ENCODE data around the gene RIMKLA.

Gene RIMKLA

GRCh38 chr1:42372796-42373195 is 7.8 kb upstream of the RIMKLA start:
- DNase-seq: no peak

DNA sequence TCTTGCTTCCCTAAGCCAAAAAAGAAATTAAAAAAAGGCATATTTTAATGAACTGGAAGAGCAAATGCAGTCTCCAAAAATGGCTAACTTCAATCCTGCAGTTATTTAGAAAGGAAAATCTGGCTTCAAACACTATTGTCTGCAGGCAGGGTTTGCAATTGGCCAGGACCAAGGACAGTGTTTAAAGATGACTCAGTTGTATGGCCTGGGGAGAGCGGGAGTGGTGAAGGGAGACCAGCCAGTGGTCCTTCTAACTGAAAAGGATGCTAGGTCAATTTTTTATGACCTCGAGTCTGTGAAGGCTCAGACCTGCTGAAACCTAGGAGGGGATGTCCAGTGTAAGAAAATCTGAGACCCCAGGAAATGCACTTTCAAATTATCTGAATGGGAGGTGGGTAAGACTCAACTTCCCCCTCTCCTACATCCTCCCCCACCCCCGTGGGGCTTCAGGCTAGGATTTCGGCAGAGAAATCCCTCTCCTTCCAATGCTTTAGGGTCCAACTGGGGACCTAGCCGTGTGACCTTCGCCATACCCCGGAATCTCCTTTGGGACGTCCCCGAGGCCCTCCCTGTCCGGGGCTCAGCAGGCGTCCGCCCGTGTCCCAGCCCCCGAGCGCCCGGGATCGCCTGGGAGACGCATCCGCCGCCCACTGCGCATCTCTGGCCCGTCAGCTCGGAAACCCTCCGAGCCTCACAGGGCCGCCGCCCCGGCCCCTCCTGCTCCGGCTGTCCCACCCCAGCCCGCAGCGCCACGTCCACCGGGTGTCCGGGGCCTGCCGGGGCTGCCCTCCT is 602 bp upstream of the RIMKLA start:
- no peak for DNase-seq

GRCh38 chr1:42381280-42381673 is 685 bp downstream of the RIMKLA start:
- no peak for DNase-seq

DNA sequence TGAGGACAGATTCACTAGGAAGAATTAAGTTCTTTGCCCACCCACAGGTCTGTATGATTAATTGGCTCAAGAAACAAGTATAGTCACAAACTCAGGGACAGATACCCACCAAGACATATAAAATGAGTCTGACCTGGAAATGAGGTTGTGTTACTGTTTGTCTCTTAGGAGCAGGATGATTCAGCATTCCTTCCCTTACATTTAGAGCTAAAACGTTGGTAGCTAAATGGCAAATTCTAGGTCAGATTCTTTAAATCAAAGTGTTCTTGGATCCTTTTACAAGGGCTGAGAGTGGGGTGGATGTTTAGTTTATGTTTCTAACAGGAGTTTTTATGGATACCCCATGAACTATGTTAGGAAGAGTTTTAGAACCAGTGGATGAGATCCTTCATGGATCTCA is 4.7 kb downstream of the RIMKLA start:
- no peak for DNase-seq

DNA sequence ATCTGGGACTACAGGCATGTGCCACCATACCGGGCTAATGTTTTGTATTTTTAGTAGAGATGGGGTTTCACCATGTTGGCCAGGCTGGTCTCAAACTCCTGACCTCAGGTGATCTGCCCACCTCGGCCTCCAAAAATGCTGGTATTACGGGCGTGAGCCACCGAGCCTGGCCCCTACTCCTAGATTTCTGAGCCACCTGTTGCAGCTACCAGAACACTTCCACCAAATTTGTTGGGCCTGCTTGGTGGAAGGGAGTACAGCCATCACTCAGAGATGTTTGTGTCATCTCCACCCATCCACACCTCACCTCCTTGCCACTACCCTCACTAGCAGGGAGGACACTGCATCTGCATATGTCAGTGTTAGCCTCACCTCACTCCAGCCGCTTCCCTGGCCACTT is 5.5 kb downstream of the RIMKLA start:
- DNase-seq: no peak

DNA sequence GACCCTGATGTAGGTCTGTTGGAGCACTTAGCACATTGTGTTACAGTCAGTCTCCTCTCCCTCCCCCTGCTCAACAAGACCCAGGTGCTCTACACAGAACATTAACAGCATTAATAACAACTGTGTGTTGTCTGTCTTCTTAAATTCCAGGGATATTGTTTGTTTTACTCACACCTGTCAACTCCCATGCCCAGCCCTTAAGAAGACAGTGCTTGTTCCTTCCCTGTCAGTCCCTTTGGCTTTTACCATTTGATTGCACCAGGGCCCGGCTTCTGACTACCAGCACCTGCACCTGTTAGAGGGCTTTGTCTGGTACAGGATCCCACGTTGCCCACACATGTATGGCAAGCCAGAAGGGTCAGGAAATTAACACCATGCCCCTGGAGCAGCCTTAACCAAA is 11.7 kb downstream of the RIMKLA start:
- no peak for DNase-seq

DNA sequence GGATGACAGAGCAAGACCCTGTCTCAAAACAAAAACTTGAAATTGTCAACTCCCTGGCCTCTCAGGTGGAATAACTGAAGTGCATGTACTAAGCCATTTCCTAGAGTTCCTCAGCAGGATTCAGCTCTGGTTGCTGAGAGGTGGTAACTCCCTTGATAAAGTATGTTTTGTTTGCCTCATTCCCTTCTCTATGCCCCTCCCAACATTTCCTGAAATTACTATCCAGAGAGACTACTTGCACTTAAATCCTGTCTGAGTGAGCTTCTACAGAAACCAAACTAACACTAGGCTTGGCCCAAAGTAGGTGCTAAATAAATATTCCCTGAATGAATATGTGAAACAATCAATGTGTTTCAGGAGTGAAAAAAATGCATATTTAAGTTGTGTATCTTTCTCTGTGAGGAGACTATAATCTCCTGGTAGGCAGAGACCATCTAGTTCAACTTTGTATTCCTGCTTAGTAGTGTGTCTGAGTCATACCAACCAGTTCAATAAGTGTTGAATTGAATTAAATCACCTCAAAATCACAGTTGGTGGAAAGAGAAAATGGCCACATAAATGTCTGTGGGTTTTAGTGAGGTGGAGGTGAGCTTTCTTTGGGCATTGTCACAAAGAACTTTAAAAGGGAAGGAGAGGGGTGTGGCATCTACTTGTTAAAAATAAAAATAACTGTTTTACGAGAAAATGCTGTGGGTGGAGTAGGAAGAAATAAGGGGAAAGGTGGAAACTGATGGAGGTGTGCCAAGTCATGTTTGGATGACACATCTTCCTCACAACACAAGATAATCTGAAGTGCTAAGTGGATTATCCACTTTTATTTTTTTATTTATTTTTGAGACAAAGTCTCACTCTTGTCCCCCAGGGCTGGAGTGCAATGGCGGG is 12.6 kb downstream of the RIMKLA start:
- no peak for DNase-seq

- DNase-seq: no peak
Observed at GRCh38 chr1:42399315-42400100, 18.9 kb downstream of the RIMKLA start.

DNA sequence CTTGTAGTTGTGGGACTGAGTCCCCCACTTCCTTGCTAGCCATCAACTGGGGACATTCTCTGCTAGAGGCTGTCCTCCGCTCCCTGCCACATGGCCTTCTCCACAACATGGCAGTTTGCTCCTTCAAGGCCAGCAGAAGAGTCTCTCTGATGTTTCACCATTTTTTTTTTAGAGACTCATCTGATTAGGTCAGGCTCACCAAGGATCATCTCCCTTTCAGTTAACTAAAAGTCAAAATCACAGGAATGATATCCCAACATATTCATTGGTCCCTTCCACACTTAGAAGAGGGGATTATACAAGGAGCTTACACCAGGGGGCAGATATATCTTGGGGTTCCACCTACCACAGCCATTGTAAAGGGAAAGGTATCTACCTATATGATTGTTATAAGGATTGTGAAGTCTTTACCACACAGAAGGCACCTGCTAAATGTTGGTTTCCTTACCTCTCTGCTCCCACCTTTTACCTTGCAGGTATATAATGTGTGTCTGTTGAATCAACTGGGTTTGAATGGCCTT is 23.3 kb downstream of the RIMKLA start:
- no peak for DNase-seq

GRCh38 chr1:42414551-42415496 is 34.2 kb downstream of the RIMKLA start:
- no peak for DNase-seq

DNA sequence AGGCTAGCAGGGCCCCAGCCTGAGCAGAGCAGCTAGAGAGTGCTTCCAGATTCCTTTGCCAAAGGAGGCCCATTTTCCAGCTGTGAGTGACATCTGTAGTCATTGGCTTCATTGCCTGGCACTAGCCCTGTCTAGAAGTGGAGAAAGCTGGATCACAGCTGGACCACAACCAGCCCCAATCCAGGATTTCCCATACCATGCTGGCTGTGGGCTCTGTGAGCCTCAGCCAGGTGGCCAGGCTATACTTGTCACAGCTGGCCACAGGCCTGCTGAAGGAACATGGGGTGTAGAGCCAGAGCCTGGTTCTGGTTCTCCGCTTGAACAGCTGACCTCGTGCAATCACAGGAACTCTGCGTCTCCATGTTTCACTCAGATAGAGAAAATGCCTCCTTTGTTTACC is 36.6 kb downstream of the RIMKLA start:
- no peak for DNase-seq

DNA sequence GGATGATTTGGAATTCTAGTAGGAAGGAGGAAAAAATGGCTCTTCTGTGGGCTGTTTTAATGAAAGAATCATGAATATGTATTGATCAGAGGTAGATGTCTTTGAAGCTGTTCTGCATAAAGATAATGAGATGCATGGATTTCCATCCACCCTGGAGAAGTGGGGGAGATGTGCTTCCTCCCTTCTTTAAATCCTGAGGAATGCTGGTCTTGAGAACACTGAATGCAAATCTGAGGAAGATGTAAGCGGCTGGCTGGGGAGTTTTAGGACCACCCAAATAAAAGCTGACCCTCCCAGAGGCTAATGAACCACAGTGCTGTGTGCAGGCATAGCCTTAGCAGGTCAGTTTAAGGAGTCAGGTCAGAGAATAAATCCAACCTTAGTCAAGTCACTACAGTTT is 37.9 kb downstream of the RIMKLA start:
- DNase-seq: no peak

- no peak for DNase-seq
Observed at GRCh38 chr1:42419126-42419821, 38.7 kb downstream of the RIMKLA start.

DNA sequence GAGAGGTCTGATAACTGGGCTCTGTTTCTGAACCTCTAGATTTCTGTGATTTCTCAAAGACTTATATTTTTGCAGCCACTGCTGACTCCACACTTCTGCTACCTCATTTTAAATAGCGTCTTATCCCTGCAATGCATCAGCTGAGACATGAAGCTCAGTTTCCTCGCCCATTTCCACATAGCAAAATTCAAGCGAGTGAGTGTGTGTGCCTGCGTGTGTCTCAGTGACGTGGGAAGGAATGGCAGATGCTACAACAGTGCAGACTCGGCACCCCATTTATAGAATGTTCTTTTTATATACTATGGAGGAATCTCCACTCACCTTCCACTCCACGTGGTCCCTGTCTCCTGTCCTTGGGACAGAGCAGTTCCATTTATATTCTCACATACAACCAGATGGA is 39.5 kb downstream of the RIMKLA start:
- no peak for DNase-seq

GRCh38 chr1:42420911-42421585 is 40.5 kb downstream of the RIMKLA start:
- DNase-seq: no peak

- no peak for DNase-seq
Observed at GRCh38 chr1:42422737-42423136, 42.1 kb downstream of the RIMKLA start.

- DNase-seq: no peak
Observed at GRCh38 chr1:42423681-42424080, 43.1 kb downstream of the RIMKLA start.

DNA sequence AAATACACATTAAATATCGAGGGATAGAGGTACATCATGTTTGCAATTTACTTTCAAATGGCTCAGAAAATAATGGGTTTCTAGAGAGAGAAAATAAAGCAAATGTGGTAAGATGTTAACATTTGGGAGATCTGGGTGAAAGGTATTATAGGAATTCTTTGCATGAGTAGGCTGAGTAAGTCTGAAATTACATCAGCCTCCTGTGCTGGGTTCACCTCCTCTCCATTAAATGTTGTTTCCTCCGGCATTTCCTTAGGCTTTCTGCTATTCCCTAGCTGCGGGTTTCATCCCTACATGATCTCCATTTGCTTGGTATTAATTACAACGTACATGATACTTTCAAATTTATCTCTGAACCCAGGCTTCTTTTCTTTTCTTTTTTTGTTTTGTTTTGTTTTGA is 43.6 kb downstream of the RIMKLA start:
- no peak for DNase-seq

DNA sequence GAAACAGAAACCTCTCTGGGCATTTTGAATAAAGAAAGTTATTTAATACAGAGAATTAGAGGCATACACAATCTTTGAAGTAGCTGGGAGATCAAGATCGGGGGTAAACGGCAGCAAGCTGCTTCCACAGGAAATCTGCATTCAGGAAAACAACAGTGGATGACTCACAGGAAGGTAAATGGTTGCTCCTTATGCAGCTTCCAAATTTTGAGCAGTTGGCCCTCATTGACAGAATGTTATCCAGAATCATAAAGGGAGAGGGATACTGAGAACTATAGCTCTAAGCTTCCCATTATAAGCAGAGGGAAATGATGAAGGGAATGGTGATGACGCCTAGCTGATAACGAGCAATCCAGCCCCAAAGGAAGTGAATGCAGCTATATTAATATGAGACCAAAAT is 46.6 kb downstream of the RIMKLA start:
- no peak for DNase-seq

GRCh38 chr1:42429603-42430002 is 49.0 kb downstream of the RIMKLA start:
- no peak for DNase-seq

Measured in bone marrow (tissue), 2 donors.